Measurements from ENCODE around the gene HMCN2.
"Not testable (repeated sequence)": the region's sequence is repeated elsewhere in the genome, so short reads cannot be mapped to it uniquely, and the experiment has no call there.

The HMCN2 gene

DNA sequence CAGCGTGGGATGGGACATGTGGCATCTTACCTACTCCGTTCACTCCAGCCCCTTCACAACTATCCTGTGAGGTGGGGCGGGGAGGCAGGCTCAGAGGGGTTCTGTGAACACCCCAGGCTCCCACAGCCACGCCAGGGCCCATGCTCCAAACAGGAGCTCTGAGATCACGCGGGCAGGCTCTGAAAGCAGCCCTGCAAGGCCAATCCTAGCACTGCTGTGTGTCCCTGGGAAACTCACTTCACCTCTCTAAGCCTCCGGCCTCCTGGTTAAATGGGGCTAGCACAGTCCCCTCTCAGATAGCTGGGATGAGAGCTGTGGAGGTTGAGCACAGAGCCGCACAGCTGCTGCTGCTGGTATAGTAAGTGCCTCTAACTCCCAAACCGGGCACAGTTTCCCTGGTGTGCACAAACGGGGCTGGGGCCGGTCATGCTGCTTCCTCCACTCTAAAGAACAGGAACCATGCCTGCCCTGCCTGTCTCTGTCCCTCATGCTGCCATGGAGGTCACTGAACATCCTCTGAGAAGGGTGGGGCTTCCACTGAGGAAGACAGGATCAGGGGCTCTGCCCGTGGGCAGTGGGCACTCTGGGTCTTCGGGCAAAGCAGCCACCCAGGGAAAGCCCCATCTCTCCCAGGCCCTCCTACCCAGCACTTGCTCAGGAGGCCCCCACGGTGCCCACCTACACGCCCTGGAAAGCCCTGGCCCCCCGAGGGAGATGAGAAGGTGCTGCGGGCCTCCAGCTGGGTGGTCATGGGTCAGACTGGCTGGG is 166.2 kb downstream of the HMCN2 start:
- peaks cover 12 to 20% of the 10 kb centered on the region in 2 donors for H3K4me1 ChIP-seq (ENCODE audit: control insufficient read depth in 2 of 2, insufficient read depth in 2 of 2, low read length in 2 of 2)
- H3K36me3 ChIP-seq (ENCODE audit: control insufficient read depth in 2 of 2, insufficient read depth in 2 of 2, low read length in 2 of 2), result no peaks in the 10 kb centered on the region
- no peak overlapping the region for H3K27ac ChIP-seq (ENCODE audit: low read depth in 2 of 2, low read length in 2 of 2)
- no peak overlapping the region for H3K4me3 ChIP-seq (ENCODE audit: low read length in 2 of 2)
- H3K9ac ChIP-seq (ENCODE audit: low read depth in 1 of 2, low read length in 2 of 2), result no peak overlapping the region
- H3K9me3 ChIP-seq (ENCODE audit: control insufficient read depth in 2 of 2, low read length in 2 of 2), result no peaks in the 10 kb centered on the region
- peaks cover 12 to 13% of the 10 kb centered on the region in 2 donors for H3K27me3 ChIP-seq (ENCODE audit: control insufficient read depth in 2 of 2, insufficient read depth in 2 of 2, low read length in 2 of 2)

DNA sequence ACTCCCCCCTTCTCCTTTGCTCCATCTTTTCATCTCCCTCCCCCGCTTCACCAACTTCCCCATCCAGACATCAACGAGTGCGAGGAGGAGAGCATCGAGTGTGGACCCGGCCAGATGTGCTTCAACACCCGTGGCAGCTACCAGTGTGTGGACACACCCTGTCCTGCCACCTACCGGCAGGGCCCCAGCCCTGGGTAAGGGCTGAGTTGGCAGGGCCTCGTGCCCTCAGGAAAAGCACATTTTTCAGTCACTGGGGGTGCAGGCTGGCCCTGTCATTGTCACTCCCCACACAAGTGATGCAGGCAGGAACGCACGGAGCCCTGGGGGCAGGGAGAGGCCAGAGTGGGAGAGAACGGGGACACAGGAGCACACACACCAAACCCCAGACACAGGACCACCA is 166.8 kb downstream of the HMCN2 start:
- H3K27me3 ChIP-seq (ENCODE audit: control insufficient read depth in 2 of 2, insufficient read depth in 2 of 2, low read length in 2 of 2), result peaks cover 12 to 13% of the 10 kb centered on the region in 2 donors

DNA sequence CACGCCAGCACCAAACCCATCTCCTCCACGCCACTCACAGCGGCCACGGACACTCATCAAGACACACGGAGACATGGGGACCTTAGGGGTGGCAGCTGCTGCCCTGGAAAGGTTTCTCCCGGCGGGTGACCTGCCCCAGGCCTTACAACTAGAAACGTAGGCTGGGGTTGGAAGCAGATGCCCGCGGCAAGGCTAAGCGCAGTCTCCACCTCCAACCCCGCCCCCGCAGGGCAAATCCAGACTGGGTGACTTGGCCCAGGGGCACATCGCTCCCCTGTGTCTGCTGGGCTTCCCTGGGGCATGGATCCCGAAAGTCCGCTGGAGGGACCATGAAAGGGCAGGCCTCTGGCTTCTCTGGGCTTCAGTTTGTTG is 167.2 kb downstream of the HMCN2 start:
- Histone ChIP-seq H3K27ac (ENCODE audit: low read depth in 2 of 2, low read length in 2 of 2) (no peak overlapping the region), H3K4me1 (ENCODE audit: control insufficient read depth in 2 of 2, insufficient read depth in 2 of 2, low read length in 2 of 2) (peaks cover 6 to 12% of the 10 kb centered on the region in 2 donors), H3K9ac (ENCODE audit: low read depth in 1 of 2, low read length in 2 of 2) (peak overlapping the region in 1 of 2 donors; percentile 43), H3K4me3 (ENCODE audit: low read length in 2 of 2) (no peak overlapping the region), H3K9me3 (ENCODE audit: control insufficient read depth in 2 of 2, low read length in 2 of 2) (no peaks in the 10 kb centered on the region), H3K27me3 (ENCODE audit: control insufficient read depth in 2 of 2, insufficient read depth in 2 of 2, low read length in 2 of 2) (peaks cover 12 to 13% of the 10 kb centered on the region in 2 donors), H3K36me3 (ENCODE audit: control insufficient read depth in 2 of 2, insufficient read depth in 2 of 2, low read length in 2 of 2) (no peaks in the 10 kb centered on the region)

More for the DNA sequence above, 166.8 kb downstream of the HMCN2 start:
- no peak overlapping the region for H3K27ac ChIP-seq (ENCODE audit: low read depth in 2 of 2, low read length in 2 of 2)
- H3K4me1 ChIP-seq (ENCODE audit: control insufficient read depth in 2 of 2, insufficient read depth in 2 of 2, low read length in 2 of 2), result peaks cover 7 to 14% of the 10 kb centered on the region in 2 donors
- no peaks in the 10 kb centered on the region for H3K9me3 ChIP-seq (ENCODE audit: control insufficient read depth in 2 of 2, low read length in 2 of 2)
- no peaks in the 10 kb centered on the region for H3K36me3 ChIP-seq (ENCODE audit: control insufficient read depth in 2 of 2, insufficient read depth in 2 of 2, low read length in 2 of 2)
- no peak overlapping the region for H3K4me3 ChIP-seq (ENCODE audit: low read length in 2 of 2)
- no peak overlapping the region for H3K9ac ChIP-seq (ENCODE audit: low read depth in 1 of 2, low read length in 2 of 2)

DNA sequence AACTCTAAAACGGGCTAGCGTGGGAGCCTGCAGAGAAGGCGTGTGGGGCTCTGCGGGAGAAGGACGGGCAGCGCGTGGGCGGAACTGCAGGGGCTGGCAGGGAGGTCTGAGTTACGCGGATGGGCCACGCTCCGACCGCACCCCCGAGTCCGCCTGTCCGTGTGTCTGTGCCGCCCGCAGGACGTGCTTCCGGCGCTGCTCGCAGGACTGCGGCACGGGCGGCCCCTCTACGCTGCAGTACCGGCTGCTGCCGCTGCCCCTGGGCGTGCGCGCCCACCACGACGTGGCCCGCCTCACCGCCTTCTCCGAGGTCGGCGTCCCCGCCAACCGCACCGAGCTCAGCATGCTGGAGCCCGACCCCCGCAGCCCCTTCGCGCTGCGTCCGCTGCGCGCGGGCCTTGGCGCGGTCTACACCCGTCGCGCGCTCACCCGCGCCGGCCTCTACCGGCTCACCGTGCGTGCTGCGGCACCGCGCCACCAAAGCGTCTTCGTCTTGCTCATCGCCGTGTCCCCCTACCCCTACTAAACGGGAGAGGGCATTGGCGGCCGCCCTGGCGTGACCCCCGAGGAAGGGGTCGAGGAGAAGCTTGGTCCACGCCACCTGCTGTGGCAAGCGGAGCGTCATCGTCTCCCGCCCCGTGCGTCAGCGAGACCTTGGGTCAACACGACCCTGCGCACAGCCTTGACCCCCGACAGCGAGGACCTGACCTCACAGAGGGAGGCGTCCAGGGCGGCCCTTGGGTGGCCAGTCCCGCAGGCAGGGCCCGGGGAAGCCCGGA is 167.8 kb downstream of the HMCN2 start:
- H3K27me3 ChIP-seq (ENCODE audit: control insufficient read depth in 2 of 2, insufficient read depth in 2 of 2, low read length in 2 of 2), result peaks cover 12 to 13% of the 10 kb centered on the region in 2 donors
- H3K9me3 ChIP-seq (ENCODE audit: control insufficient read depth in 2 of 2, low read length in 2 of 2), result no peaks in the 10 kb centered on the region
- H3K9ac ChIP-seq (ENCODE audit: low read depth in 1 of 2, low read length in 2 of 2), result peak overlapping the region in 1 of 2 donors; percentile 43
- H3K4me1 ChIP-seq (ENCODE audit: control insufficient read depth in 2 of 2, insufficient read depth in 2 of 2, low read length in 2 of 2), result peaks cover 6 to 12% of the 10 kb centered on the region in 2 donors
- H3K27ac ChIP-seq (ENCODE audit: low read depth in 2 of 2, low read length in 2 of 2), result no peak overlapping the region
- peak overlapping the region in 1 of 2 donors; percentile 13 for H3K4me3 ChIP-seq (ENCODE audit: low read length in 2 of 2)
- H3K36me3 ChIP-seq (ENCODE audit: control insufficient read depth in 2 of 2, insufficient read depth in 2 of 2, low read length in 2 of 2), result no peaks in the 10 kb centered on the region

DNA sequence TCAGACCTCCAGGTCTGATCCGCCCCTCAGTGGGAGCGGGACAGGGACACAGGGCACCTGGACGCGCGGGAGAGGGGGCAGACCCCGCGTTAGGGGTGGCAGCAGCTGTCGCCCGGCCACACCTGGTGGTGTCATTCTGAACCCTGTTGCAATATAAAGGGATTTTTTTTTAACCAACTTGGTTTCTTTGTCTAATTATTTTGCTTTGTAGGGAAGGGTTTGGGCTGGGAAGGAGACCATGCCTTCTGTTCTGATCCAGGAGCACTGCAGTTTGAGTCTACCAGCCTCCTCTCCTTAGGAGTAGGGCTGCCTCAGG is 168.3 kb downstream of the HMCN2 start:
- H3K9ac ChIP-seq (ENCODE audit: low read depth in 1 of 2, low read length in 2 of 2), result no peak overlapping the region
- H3K27ac ChIP-seq (ENCODE audit: low read depth in 2 of 2, low read length in 2 of 2), result no peak overlapping the region
- H3K4me1 ChIP-seq (ENCODE audit: control insufficient read depth in 2 of 2, insufficient read depth in 2 of 2, low read length in 2 of 2), result peaks cover 6 to 12% of the 10 kb centered on the region in 2 donors
- H3K27me3 ChIP-seq (ENCODE audit: control insufficient read depth in 2 of 2, insufficient read depth in 2 of 2, low read length in 2 of 2), result peaks cover 12 to 13% of the 10 kb centered on the region in 2 donors
- H3K4me3 ChIP-seq (ENCODE audit: low read length in 2 of 2), result no peak overlapping the region
- no peaks in the 10 kb centered on the region for H3K9me3 ChIP-seq (ENCODE audit: control insufficient read depth in 2 of 2, low read length in 2 of 2)
- no peaks in the 10 kb centered on the region for H3K36me3 ChIP-seq (ENCODE audit: control insufficient read depth in 2 of 2, insufficient read depth in 2 of 2, low read length in 2 of 2)

DNA sequence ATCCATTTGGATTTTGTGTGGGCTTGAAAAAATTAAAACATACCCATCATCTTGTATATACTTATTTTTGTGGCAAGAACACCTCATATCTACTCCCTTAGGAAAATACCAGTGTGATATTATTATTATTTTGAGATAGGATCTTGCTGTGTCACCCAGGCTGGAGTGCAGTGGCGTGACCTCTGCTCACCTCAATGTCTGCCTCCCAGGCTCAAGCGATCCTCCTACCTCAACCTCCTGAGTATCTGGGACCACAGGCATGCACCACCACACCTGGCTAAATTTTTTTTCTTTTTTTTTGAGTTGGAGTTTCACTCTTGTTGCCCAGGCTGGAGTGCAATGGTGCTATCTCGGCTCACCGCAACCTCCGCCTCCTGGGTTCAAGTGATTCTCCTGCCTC is 169.1 kb downstream of the HMCN2 start:
- not testable (repeated sequence) for H3K36me3 ChIP-seq (ENCODE audit: control insufficient read depth in 2 of 2, insufficient read depth in 2 of 2, low read length in 2 of 2); H3K27ac ChIP-seq (ENCODE audit: low read depth in 2 of 2, low read length in 2 of 2); H3K9ac ChIP-seq (ENCODE audit: low read depth in 1 of 2, low read length in 2 of 2); H3K4me3 ChIP-seq (ENCODE audit: low read length in 2 of 2); H3K9me3 ChIP-seq (ENCODE audit: control insufficient read depth in 2 of 2, low read length in 2 of 2)
- Histone ChIP-seq H3K4me1 (ENCODE audit: control insufficient read depth in 2 of 2, insufficient read depth in 2 of 2, low read length in 2 of 2) (peaks cover 6 to 12% of the 10 kb centered on the region in 2 donors), H3K27me3 (ENCODE audit: control insufficient read depth in 2 of 2, insufficient read depth in 2 of 2, low read length in 2 of 2) (peaks cover 12 to 13% of the 10 kb centered on the region in 2 donors)

DNA sequence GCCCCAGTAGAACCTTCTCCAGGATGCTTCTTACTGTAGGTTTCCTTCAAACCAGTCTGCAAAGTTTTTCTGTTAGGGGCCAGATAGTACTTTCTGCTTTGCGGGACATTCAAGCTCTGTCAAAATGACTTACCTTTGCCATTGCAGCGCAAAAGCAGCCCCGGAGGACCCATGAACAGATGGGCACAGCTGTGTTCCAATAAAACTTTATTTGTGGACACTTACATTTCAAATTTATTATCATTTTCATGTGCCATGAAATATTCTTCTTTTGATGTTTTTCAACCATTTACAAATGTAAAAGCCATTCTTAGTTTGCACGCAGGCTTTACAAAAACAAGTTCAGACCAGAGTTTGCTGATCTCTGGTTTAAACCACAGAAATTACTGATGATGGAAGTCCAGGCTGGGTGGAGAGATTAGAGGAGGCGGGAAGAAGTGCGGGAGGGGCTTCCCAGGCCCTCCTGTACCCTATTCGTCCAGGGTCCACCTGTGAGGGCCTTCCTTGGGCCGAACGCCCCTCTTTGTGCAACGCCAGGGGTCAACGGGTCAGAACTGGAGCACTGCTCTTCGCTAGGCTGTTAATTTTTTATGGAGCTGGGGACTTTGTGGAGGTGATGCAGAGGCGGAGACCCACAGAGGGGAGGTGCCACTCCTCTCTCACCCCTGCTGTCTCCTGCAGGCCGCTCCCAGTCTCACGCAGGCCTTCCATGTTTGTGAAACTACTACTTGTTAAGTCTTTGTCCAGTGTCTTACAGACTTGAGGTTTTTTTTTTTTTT is 171.6 kb downstream of the HMCN2 start:
- Histone ChIP-seq H3K9ac (ENCODE audit: low read depth in 1 of 2, low read length in 2 of 2) (no peak overlapping the region), H3K27ac (ENCODE audit: low read depth in 2 of 2, low read length in 2 of 2) (no peak overlapping the region), H3K9me3 (ENCODE audit: control insufficient read depth in 2 of 2, low read length in 2 of 2) (peaks cover 0 to 2% of the 10 kb centered on the region in 2 donors), H3K27me3 (ENCODE audit: control insufficient read depth in 2 of 2, insufficient read depth in 2 of 2, low read length in 2 of 2) (peaks cover 9 to 13% of the 10 kb centered on the region in 2 donors), H3K36me3 (ENCODE audit: control insufficient read depth in 2 of 2, insufficient read depth in 2 of 2, low read length in 2 of 2) (no peaks in the 10 kb centered on the region), H3K4me1 (ENCODE audit: control insufficient read depth in 2 of 2, insufficient read depth in 2 of 2, low read length in 2 of 2) (peaks cover 6 to 12% of the 10 kb centered on the region in 2 donors), H3K4me3 (ENCODE audit: low read length in 2 of 2) (no peak overlapping the region)

DNA sequence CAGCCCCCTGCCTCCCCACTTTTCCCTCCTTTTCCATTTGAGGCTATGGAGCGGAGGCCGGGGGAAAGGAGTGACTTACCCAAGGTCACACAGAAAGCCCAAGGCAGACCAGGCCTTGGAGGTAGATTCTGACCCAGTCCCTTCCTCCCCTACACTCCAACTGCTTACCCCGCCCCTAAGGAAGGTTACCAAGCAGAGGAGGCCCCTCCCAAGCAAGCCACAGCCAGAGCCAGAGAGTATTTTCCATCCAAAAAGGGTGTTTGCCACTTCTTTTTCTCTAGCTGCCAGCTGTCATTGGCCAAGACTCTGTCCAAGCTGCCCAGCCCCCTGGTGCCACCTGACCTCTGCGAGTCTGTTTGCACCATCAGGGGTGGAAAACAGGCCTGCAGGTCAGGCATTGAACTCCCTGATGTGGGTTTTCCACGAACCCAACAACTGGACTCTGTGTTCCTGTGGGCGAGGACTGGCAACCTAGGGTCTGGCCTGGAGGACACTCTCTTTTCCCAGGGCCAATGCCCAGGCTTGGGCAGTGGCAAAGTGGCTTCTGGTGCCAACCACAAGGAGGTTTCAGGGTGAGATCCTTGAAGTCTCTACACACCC is 172.9 kb downstream of the HMCN2 start:
- peaks cover 6 to 8% of the 10 kb centered on the region in 2 donors for H3K27me3 ChIP-seq (ENCODE audit: control insufficient read depth in 2 of 2, insufficient read depth in 2 of 2, low read length in 2 of 2)
- H3K36me3 ChIP-seq (ENCODE audit: control insufficient read depth in 2 of 2, insufficient read depth in 2 of 2, low read length in 2 of 2), result no peaks in the 10 kb centered on the region
- peaks cover 2 to 3% of the 10 kb centered on the region in 2 donors for H3K4me1 ChIP-seq (ENCODE audit: control insufficient read depth in 2 of 2, insufficient read depth in 2 of 2, low read length in 2 of 2)
- H3K9me3 ChIP-seq (ENCODE audit: control insufficient read depth in 2 of 2, low read length in 2 of 2), result peaks cover 0 to 2% of the 10 kb centered on the region in 2 donors
- no peak overlapping the region for H3K4me3 ChIP-seq (ENCODE audit: low read length in 2 of 2)
- H3K9ac ChIP-seq (ENCODE audit: low read depth in 1 of 2, low read length in 2 of 2), result no peak overlapping the region
- H3K27ac ChIP-seq (ENCODE audit: low read depth in 2 of 2, low read length in 2 of 2), result no peak overlapping the region

DNA sequence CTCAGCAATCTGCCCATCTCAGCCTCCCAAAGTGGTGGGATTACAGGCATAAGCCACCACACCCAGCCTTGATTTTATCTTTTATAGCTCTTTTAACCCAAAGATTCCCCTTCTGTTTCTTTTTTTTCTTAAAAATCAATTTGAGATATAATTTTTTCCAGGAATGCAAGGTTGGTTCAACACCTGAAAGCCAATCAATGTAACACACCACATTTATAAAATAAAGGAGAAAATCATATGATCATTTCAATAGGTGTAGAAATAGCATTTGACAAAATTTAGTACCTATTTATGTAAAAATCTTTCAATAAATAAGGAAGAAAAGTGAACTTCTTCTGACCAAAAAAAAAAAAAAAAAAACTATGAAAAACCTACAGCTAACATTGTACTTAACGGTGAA is 175.5 kb downstream of the HMCN2 start:
- Histone ChIP-seq H3K27ac (ENCODE audit: low read depth in 2 of 2, low read length in 2 of 2) (no peak overlapping the region), H3K9ac (ENCODE audit: low read depth in 1 of 2, low read length in 2 of 2) (no peak overlapping the region), H3K36me3 (ENCODE audit: control insufficient read depth in 2 of 2, insufficient read depth in 2 of 2, low read length in 2 of 2) (no peaks in the 10 kb centered on the region), H3K4me3 (ENCODE audit: low read length in 2 of 2) (no peak overlapping the region), H3K9me3 (ENCODE audit: control insufficient read depth in 2 of 2, low read length in 2 of 2) (peaks cover 0 to 2% of the 10 kb centered on the region in 2 donors), H3K4me1 (ENCODE audit: control insufficient read depth in 2 of 2, insufficient read depth in 2 of 2, low read length in 2 of 2) (peaks cover 6 to 9% of the 10 kb centered on the region in 2 donors), H3K27me3 (ENCODE audit: control insufficient read depth in 2 of 2, insufficient read depth in 2 of 2, low read length in 2 of 2) (no peaks in the 10 kb centered on the region)

Measured in mucosa of rectum (tissue), 2 donors.